Gastrocnemius medialis (tissue), 4 donors: ENCODE measurements around the gene SMIM44. TPM values are rescaled to one million over a fixed set of nuclear protein-coding genes. Genes with fewer than 3 reads are reported as not detected.
"Not testable (repeated sequence)": the region's sequence is repeated elsewhere in the genome, so short reads cannot be mapped to it uniquely, and the experiment has no call there.

Experiments
- ATAC-seq, 2 donors: fragments of 150-250 bp; one replicate each; pipeline ENCODE4 v1.9.1; 2016
- DNase-seq, 2 donors: peaks; one replicate each; pipeline ENCODE4 v3.0.0-alpha.2; 2019
- H3K27ac ChIP-seq, 4 donors: fragments of 200-600 bp; sonication (generic); 1 replicate in 1 of 4; 2 replicates in 3 of 4; pipeline ENCODE4 v1.5.1; 2016 to 2018; ENCODE audit warnings: mild to moderate bottlenecking in 2 of 4, moderate library complexity in 1 of 4
- H3K27me3 ChIP-seq, 3 donors: fragments of 200-600 bp; sonication (generic) in 2 of 3; 1 replicate in 1 of 3; 2 replicates in 2 of 3; pipeline versions ENCODE4 v1.5.1 to v1.6.0; 2016 to 2019; ENCODE audit warnings: mild to moderate bottlenecking in 1 of 3, moderate library complexity in 1 of 3
- H3K36me3 ChIP-seq, 2 donors: fragments of 200-600 bp; sonication (generic) in 1 of 2; one replicate each; pipeline ENCODE4 v1.5.1; 2017 to 2018
- H3K4me1 ChIP-seq, 2 donors: fragments of 200-600 bp; sonication (generic) in 1 of 2; one replicate each; pipeline ENCODE4 v1.5.1; 2016 to 2017; ENCODE audit warnings: mild to moderate bottlenecking in 2 of 2
- H3K4me3 ChIP-seq, 4 donors: fragments of 200-600 bp; sonication (generic) in 3 of 4; 1 replicate in 1 of 4; 2 replicates in 3 of 4; pipeline ENCODE4 v1.5.1; 2016 to 2019; ENCODE audit warnings: mild to moderate bottlenecking in 2 of 4
- H3K9me3 ChIP-seq, 3 donors: fragments of 200-600 bp; sonication (generic) in 2 of 3; 1 replicate in 1 of 3; 2 replicates in 2 of 3; pipeline ENCODE4 v1.5.1; 2016 to 2019
- POLR2A ChIP-seq, 2 donors: fragments of 450-650 bp; IDR thresholded peaks; one replicate each; pipeline ENCODE4 v1.6.1; 2017; ENCODE audit warnings: antibody characterized with exemption in 2 of 2, mild to moderate bottlenecking in 2 of 2, moderate library complexity in 2 of 2
- in situ Hi-C, 4 donors: fragments of 200-750 bp; cut with MboI; loops; one replicate each; pipeline versions ENCODE4 v1.15.0 to v1.8.0; 2017; ENCODE audit warnings: low sequenced_read_pairs in 4 of 4
- intact Hi-C: fragments of 100-400 bp; cut with DNase I; formaldehyde crosslinking; loops from one replicate; pipeline ENCODE4 v1.15.1; 2023; ENCODE audit warnings: low total_unique reads
- total RNA-seq, 4 donors: library from RNA; depleted of rRNA; stranded (reverse); fragments of >200 nt; gene quantifications; one replicate each; pipeline versions ENCODE4 v1.1.0 to v1.2.3, GENCODE V29; 2016
- TF ChIP-seq, protein P1 (sequence below), 5 experiments: fragments of 450-650 bp in 3 of 5; fragments of 200-600 bp in 2 of 5; sonication (generic) in 2 of 5; IDR thresholded peaks in 4 of 5; conservative IDR thresholded peaks in 1 of 5; 1 replicate in 4 of 5; 2 replicates in 1 of 5; pipeline ENCODE4 v1.5.1; 2016 to 2019; ENCODE audit warnings: antibody characterized with exemption in 5 of 5, mild to moderate bottlenecking in 3 of 5, moderate library complexity in 3 of 5

SMIM44 gene
- total RNA-seq, 4 donors from 2014 or later, result not detected

DNA sequence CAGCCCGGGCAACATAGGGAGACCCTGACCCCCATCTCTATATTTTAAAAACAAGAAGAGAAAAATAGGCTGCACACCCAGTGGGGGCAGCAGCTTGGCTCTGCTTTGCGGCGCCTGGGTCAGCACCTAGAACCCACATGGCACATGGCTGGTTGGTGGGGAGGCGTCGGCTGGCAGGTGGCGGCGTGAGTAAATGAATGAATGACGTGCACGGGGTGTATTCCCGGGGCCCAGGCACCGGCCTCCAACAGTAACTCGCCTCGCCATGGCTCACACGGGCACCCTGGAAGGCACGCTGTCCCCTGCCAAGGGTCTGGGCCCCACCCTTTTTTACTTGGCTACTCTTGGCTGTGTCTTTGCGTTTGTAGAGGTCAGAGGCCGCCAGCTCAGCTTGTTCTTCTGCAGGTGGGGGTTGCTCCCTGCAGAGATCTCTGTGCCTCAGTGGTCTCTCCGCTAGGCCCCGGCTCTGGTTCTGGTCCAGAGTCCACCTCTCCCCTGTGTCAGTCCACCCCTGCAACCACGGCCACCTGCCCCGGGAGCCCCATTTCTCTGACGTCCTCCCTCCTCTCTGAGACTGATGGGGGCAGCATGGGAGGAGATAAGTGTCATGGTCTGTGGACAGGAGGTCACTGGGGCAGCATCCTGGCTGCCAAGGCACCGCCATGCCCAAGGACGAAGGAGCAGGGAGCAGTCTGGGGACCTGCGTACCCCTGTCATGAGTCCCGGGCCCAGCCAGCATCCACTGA, 28.4 kb upstream of the SMIM44 start:
- no peak for TF ChIP-seq POLR2A (IDR thresholded peaks at IDR 0.05)
- TF ChIP-seq, protein P1, sequence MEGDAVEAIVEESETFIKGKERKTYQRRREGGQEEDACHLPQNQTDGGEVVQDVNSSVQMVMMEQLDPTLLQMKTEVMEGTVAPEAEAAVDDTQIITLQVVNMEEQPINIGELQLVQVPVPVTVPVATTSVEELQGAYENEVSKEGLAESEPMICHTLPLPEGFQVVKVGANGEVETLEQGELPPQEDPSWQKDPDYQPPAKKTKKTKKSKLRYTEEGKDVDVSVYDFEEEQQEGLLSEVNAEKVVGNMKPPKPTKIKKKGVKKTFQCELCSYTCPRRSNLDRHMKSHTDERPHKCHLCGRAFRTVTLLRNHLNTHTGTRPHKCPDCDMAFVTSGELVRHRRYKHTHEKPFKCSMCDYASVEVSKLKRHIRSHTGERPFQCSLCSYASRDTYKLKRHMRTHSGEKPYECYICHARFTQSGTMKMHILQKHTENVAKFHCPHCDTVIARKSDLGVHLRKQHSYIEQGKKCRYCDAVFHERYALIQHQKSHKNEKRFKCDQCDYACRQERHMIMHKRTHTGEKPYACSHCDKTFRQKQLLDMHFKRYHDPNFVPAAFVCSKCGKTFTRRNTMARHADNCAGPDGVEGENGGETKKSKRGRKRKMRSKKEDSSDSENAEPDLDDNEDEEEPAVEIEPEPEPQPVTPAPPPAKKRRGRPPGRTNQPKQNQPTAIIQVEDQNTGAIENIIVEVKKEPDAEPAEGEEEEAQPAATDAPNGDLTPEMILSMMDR (IDR thresholded peaks at IDR 0.05 in 4 of 5, conservative IDR thresholded peaks at IDR 0.05 in 1 of 5), result no peak
- Histone ChIP-seq H3K4me1 (peaks cover 16 to 42% of the 10 kb centered on the region in 2 donors), H3K36me3 (no peaks in the 10 kb centered on the region), H3K9me3 (no peaks in the 10 kb centered on the region), H3K27ac (no peak overlapping the region), H3K4me3 (no peak overlapping the region), H3K27me3 (no peaks in the 10 kb centered on the region)
- DNase-seq (no peak), ATAC-seq (no peak)
- intact Hi-C loops (no loop called here), in situ Hi-C loops (no loop called here)

DNA sequence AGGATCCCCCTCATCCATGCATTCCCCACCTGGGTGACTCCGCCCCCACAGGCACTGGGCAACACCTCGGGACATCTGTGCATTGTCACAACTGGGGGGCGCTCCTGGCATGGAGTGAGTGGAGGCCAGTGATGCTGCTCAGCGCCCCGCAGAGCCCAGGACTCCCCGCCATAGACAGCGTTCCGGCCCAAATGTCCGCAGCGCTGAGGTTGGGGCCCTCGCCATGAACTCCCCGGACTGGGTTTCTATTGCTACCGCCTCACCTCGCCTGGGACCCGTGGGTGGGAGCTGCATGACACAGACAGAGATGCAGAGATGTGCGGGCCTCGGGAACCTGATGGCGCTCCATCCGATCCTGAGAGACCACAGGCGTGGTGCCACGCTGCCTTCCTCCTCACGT, 27.5 kb upstream of the SMIM44 start:
- Histone ChIP-seq H3K36me3 (no peaks in the 10 kb centered on the region), H3K4me1 (peaks cover 7 to 36% of the 10 kb centered on the region in 2 donors), H3K27ac (no peak overlapping the region), H3K4me3 (no peak overlapping the region), H3K9me3 (no peaks in the 10 kb centered on the region), H3K27me3 (no peaks in the 10 kb centered on the region)
- in situ Hi-C loops (no loop called here), intact Hi-C loops (no loop called here)
- ATAC-seq (no peak), DNase-seq (no peak)
- no peak for TF ChIP-seq POLR2A (IDR thresholded peaks at IDR 0.05)
- TF ChIP-seq, protein P1 (IDR thresholded peaks at IDR 0.05 in 4 of 5, conservative IDR thresholded peaks at IDR 0.05 in 1 of 5), result no peak

DNA sequence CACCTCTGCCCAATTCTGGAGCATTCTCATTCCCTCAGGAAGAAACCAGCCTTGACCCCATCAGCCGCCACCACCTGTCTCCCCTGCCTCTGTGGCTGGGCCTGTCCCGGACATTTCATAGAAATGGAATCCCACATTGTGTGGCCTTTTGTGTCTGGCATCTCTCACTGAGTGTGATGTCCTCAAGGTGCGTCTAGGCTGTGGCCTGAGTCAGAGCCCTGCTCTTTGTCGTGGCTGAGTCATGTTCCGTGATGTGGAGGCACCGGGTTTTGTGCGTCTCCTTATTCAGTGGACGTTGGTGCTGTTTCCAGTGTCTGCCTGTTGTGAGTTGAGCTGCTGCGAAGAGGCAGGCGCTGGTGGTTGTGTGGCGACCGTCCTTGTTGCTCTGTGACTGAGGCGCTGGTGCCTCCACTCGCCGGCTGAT, 26.3 kb upstream of the SMIM44 start:
- H3K4me1 ChIP-seq, result peaks cover 11 to 44% of the 10 kb centered on the region in 2 donors
- H3K27me3 ChIP-seq, result no peaks in the 10 kb centered on the region
- H3K27ac ChIP-seq, result no peak overlapping the region
- in situ Hi-C loops (no loop called here), intact Hi-C loops (loop anchor here (5.0 to 10.0 kb wide), 2 partner anchors 253 to 555 kb away; partner anchors contain the start of genes APBA3 and MRPL54)
- no peaks in the 10 kb centered on the region for H3K9me3 ChIP-seq
- H3K4me3 ChIP-seq, result no peak overlapping the region
- TF ChIP-seq, protein P1 (IDR thresholded peaks at IDR 0.05 in 4 of 5, conservative IDR thresholded peaks at IDR 0.05 in 1 of 5), result no peak
- no peak for TF ChIP-seq POLR2A (IDR thresholded peaks at IDR 0.05)
- H3K36me3 ChIP-seq, result no peaks in the 10 kb centered on the region
- ATAC-seq (no peak), DNase-seq (no peak)

DNA sequence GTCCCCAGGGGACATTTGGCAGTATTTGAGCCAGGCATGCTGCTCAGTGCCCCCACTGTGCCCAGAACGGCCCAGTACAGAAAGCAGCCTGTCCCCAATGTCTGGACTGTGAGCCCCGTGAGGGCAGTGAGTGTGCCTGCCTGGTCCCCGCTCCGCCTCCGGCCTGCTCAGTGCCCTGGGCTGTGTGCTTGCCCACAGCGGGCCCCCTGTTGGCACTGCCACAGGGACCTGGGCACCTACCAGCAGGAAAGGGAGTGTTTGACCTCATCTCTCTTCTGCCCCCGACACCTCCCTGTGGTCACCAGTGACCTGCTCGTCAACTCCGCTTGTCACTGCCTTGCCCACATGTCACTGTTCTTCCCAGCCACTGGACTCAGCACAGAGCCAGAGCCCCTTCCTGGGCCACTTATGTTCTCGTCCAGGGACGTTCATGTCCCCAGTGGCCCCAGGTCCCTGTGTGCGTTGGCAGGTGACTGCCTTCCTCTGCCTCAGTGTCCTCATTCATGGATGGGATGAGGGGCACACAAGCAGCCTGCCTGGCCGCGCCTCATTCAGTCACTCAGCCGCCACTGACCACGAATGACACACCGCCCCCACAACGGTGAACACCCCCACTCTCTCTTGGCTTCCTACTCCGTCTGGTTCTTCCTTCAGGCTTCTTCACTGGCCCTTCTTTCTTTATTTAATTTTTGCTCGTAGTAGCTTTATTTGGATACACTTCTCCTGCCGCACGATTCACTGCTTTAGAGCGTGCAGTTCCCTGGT, 25.7 kb upstream of the SMIM44 start:
- Histone ChIP-seq H3K4me3 (no peak overlapping the region), H3K27me3 (no peaks in the 10 kb centered on the region), H3K27ac (no peak overlapping the region), H3K9me3 (no peaks in the 10 kb centered on the region), H3K4me1 (peaks cover 11 to 44% of the 10 kb centered on the region in 2 donors), H3K36me3 (no peaks in the 10 kb centered on the region)
- in situ Hi-C loops, result no loop called here
- intact Hi-C loops, result loop anchor here (5.0 to 10.0 kb wide), 2 partner anchors 253 to 554 kb away; partner anchors contain the start of genes APBA3 and MRPL54
- ATAC-seq (no peak), DNase-seq (no peak)
- no peak for TF ChIP-seq POLR2A (IDR thresholded peaks at IDR 0.05)
- TF ChIP-seq, protein P1 (IDR thresholded peaks at IDR 0.05 in 4 of 5, conservative IDR thresholded peaks at IDR 0.05 in 1 of 5), result no peak

DNA sequence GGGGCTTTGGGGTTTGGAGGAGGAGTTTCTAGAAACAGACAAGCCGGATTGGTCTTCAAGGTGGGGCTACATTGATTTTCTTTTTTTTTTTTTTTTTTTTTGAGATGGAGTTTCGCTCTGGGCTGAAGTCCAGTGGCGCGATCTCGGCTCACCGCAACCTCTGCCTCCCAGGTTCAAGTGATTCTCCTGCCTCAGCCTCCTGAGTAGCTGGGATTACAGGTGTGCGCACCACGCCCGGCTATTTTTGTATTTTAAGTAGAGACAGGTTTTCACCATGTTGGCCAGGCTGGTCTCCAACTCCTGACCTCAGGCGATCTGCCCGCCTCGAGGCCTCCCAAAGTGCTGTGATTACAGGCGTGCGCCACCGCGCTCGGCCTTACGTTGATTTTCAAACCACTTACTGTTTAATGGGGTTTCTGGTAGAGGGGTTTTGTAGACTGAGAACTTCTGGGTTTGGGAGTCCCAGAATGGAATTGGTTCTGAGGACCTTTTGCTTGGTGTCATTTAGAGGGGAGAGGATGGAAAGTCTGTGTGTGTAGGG, 24.9 kb upstream of the SMIM44 start:
- H3K27ac ChIP-seq, in situ Hi-C loops, DNase-seq, H3K27me3 ChIP-seq, H3K4me3 ChIP-seq, H3K36me3 ChIP-seq, ATAC-seq, H3K9me3 ChIP-seq: not testable (repeated sequence)
- peaks cover 11 to 44% of the 10 kb centered on the region in 2 donors for H3K4me1 ChIP-seq
- intact Hi-C loops, result loop anchor here (5.0 to 10.0 kb wide), 2 partner anchors 254 to 553 kb away; partner anchors contain the start of genes APBA3 and MRPL54
